RWPE1 (cell line): ENCODE data around the gene NID1.

Experiments
- CTCF ChIA-PET: fragments of 350-600 bp; sonication (Branson Sonifier 250); formaldehyde crosslinking; extraction: SDS; loops from one replicate; lab custom pipeline; 2021; lab: Yijun Ruan, JAX
- POLR2A ChIA-PET: fragments of 400-600 bp; formaldehyde crosslinking; extraction: SDS; loops from one replicate; lab custom pipeline; 2020; ENCODE audit warnings: antibody characterized with exemption; ENCODE audit not compliant: low non-redundant PET; lab: Yijun Ruan, JAX
- DNase-seq: peaks from one replicate; pipeline ENCODE4 v3.0.0; 2012; ENCODE audit warnings: low spot score
- H3K27ac ChIP-seq: fragments of 450-650 bp; 2 replicates; pipeline ENCODE4 v1.5.1; 2017
- TF ChIP-seq, protein P1 (sequence below): fragments of 450-650 bp; conservative IDR thresholded peaks from 2 replicates; pipeline ENCODE4 v1.5.1; 2017; ENCODE audit warnings: low read depth, mild to moderate bottlenecking

NID1 gene

DNA sequence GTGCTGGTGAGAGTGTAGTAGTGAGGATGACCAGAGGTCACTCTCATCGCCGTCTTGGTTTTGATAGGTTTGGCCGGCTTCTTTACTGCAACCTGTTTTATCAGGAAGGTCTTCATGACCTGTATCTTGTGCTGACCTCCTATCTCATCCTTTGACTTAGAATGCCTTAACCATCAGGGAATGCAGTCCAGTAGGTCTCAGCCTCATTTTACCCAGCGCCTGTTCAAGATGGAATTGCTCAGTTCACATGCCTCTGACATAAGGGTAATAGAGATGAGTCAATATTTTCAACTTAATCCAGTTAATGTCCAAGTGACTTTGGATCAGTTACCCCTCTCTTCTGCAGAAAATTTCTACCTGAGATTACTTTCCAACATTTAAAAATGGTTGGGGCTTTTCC lies 4.6 kb downstream of the NID1 start:
- ChIA-PET CTCF (no interaction called here), POLR2A (no interaction called here)
- no peak for DNase-seq
- TF ChIP-seq, protein P1, sequence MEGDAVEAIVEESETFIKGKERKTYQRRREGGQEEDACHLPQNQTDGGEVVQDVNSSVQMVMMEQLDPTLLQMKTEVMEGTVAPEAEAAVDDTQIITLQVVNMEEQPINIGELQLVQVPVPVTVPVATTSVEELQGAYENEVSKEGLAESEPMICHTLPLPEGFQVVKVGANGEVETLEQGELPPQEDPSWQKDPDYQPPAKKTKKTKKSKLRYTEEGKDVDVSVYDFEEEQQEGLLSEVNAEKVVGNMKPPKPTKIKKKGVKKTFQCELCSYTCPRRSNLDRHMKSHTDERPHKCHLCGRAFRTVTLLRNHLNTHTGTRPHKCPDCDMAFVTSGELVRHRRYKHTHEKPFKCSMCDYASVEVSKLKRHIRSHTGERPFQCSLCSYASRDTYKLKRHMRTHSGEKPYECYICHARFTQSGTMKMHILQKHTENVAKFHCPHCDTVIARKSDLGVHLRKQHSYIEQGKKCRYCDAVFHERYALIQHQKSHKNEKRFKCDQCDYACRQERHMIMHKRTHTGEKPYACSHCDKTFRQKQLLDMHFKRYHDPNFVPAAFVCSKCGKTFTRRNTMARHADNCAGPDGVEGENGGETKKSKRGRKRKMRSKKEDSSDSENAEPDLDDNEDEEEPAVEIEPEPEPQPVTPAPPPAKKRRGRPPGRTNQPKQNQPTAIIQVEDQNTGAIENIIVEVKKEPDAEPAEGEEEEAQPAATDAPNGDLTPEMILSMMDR, result no peak
- H3K27ac ChIP-seq, result no peak overlapping the region

DNA sequence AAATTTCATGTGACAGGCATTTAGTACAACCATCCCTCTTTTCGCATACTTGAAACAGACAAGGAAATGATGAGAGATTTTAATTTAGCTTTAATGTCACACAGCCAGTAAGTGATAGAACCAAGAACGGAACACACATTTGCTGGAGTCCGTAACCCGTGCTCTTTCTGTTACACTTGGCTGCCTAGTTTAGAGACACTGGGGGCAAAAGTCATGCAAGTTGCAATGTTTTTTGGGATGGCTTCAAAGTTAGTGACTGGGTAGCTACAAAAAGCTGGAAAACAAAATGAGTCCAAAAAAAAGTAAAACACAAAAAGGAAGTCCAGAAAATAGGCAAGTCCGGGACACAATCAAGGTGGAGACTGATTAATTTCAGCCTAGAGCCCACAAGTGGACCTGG lies 5.9 kb downstream of the NID1 start:
- ChIA-PET CTCF (no interaction called here), POLR2A (no interaction called here)
- no peak overlapping the region for H3K27ac ChIP-seq
- TF ChIP-seq, protein P1, result no peak
- DNase-seq, result no peak

DNA sequence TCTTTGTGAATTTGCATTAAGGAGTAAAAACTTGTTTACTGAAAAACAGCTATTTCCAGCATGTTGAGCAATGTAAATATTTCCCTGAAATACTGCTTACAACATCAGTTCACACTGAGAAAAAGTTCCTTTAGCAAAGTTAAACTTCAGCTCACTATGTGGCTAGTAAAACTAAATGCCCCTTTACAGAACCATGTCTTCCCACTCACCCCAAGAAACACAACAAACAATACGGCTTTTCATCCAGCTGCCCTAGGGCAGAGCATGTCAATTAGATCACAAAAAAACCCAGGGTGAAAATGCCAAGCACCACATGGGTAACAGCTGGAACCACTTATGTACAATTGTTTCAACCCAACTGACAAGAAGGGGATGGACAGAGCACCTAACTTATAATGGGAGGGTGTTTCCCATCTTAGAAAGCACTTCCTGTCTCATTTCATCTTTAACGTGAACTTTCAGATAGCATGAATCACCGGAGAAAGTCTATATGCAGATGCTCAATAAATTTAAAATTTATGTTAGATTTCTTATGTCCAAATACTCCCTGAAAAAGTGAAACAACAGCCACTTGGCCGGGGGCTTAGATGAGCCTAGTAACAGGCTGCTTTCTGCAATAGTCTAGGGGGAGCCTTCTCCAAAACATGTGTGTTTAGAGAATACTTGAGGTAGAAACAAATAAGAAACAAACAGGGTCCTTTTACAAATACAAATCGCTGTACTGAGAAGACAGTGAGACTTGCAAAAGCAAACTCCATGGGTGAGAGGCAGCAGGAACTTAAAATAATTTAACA lies 6.6 kb downstream of the NID1 start:
- DNase-seq, result no peak
- ChIA-PET POLR2A (no interaction called here), CTCF (no interaction called here)
- H3K27ac ChIP-seq, result no peak overlapping the region
- TF ChIP-seq, protein P1, result no peak

DNA sequence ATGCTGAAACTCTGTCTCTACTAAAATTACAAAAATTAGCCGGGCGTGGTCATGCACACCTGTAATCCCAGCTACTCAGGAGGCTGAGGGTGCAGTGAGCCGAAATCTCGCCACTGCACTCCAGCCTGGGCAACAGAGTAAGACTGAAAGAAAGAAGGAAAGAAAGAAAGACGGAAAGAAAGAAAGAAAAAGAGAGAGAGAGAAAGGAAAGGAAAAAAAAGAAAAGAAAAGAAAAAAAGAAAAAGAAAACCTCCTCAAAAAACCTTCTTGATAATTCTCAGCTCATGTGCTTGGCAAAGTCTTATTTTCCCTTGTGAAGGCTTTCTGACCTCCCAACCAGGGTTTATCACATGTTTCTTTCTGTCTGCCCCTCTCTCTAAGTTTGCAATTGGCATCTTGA lies 7.3 kb downstream of the NID1 start:
- CTCF ChIA-PET, result no interaction called here
- no peak overlapping the region for H3K27ac ChIP-seq
- DNase-seq, result no peak
- TF ChIP-seq, protein P1, result no peak
- POLR2A ChIA-PET, result no interaction called here

DNA sequence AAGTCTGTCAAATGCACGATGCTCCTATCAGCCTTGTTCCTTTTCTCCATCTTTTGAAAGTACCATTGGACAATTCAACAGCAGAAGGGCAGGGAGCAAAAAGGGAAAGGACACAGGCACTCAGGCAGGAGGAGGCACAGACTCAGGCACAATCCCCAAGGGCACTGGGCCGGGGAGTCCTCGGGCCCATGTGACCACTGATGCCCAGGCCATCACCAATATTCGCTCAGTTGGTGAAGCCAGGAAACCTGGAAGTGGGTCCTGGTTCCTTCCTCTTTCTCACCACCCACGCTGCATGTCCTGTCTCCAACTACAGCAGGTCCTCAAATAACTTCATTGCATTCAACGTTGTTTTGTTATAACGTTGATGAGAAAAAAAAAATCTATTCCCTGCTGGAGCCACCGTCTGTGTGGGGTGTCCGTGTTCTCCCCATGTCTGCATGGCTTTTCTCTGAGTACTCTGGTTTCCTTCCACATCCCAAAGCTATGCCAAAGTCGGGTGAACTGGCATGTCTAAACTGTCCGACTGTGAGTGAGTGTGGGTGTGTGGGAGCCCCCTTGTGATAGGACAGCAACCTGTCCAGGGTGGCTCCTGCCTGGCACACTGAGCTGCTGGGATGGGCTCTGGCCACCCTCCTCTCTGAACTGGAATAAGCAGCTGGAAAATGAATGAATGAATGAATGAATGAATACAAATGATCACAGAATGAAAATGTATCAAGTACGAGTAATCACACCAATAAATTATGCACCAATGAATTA lies 12.5 kb downstream of the NID1 start:
- POLR2A ChIA-PET, result no interaction called here
- CTCF ChIA-PET, result interaction anchor here (0.5 kb wide), 1 partner anchor 499 kb away, joined by 3 read pairs; no protein-coding TSS in a partner anchor
- TF ChIP-seq, protein P1, result no peak

DNA sequence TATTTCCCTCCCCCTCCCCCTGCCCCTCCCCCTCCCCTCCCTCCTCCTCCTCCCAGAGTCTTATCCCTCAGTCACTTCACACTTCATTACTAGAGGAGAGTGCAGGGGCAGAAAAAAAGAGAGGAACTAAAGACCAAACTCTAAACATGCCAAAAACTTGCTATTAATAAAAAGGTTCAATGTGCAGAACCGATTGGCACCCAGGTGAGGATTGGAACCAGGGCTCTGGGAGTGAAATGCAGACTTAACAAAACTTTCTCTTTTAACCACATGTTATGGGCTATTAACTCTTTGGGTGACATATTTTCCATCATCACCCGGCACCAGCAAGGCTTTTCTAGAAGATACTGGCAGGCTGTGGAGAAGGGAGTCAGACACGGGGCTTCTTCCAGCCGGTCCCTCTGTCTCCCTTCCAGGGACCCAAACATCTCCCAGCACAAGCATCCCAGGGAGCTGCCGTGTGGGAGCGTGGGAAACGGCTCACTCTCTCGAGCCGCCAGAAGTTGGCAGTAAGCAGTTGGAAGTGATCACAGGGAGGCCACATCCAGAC lies 13.6 kb downstream of the NID1 start:
- CTCF ChIA-PET, result no interaction called here
- H3K27ac ChIP-seq, result no peak overlapping the region
- DNase-seq, result no peak
- TF ChIP-seq, protein P1, result no peak
- POLR2A ChIA-PET, result no interaction called here

More for the DNA sequence above, 12.5 kb downstream of the NID1 start:
- H3K27ac ChIP-seq, result no peak overlapping the region
- DNase-seq, result no peak
